Esophagus muscularis mucosa (tissue), 4 donors: Measurements from ENCODE around the gene MBOAT7. TPM values are rescaled to one million over a fixed set of nuclear protein-coding genes. Genes with fewer than 3 reads are reported as not detected.

ENCODE experiments used
- DNase-seq: peaks from one replicate; pipeline ENCODE4 v3.0.0-alpha.2; 2017; ENCODE audit errors: extremely low spot score
- H3K27ac ChIP-seq, 4 donors: fragments of 200-600 bp; sonication (generic); replicated peaks in 1 of 4; 1 replicate in 3 of 4; 2 replicates in 1 of 4; pipeline ENCODE4 v1.5.1; 2016 to 2019; ENCODE audit warnings: mild to moderate bottlenecking in 1 of 4
- H3K27me3 ChIP-seq, 4 donors: fragments of 200-600 bp; sonication (generic); one replicate each; pipeline versions ENCODE4 v1.5.1 to v1.6.0; 2016 to 2019
- H3K36me3 ChIP-seq, 4 donors: fragments of 200-600 bp; sonication (generic); one replicate each; pipeline ENCODE4 v1.5.1; 2016 to 2019
- H3K4me1 ChIP-seq, 4 donors: fragments of 200-600 bp; sonication (generic); one replicate each; pipeline ENCODE4 v1.5.1; 2016 to 2019
- H3K4me3 ChIP-seq, 4 donors: fragments of 200-600 bp; sonication (generic); 1 replicate in 2 of 4; 2 replicates in 2 of 4; pipeline ENCODE4 v1.5.1; 2016 to 2019; ENCODE audit warnings: mild to moderate bottlenecking in 4 of 4, moderate library complexity in 1 of 4
- H3K9me3 ChIP-seq, 4 donors: fragments of 200-600 bp; sonication (generic); 1 replicate in 3 of 4; 2 replicates in 1 of 4; pipeline ENCODE4 v1.5.1; 2016 to 2019
- EP300 ChIP-seq: sonication (generic); formaldehyde crosslinking; IDR thresholded peaks from one replicate; pipeline ENCODE4 v1.6.1; 2017; ENCODE audit warnings: antibody characterized with exemption
- POLR2A ChIP-seq: fragments of 450-650 bp; IDR thresholded peaks from one replicate; pipeline ENCODE4 v1.6.1; 2017; ENCODE audit warnings: antibody characterized with exemption, moderate library complexity, mild to moderate bottlenecking, low read depth
- POLR2AphosphoS5 ChIP-seq, 2 donors: sonication (generic); formaldehyde crosslinking; IDR thresholded peaks; one replicate each; pipeline ENCODE4 v1.6.1; 2017; ENCODE audit warnings: antibody characterized with exemption in 2 of 2
- WGBS: methylation state at CpG from one replicate; pipeline ENCODE4 v1.1.5; 2018; 5-methylcytosine and 5-hydroxymethylcytosine counted together
- intact Hi-C: fragments of 100-400 bp; cut with DNase I; formaldehyde crosslinking; loops from one replicate; pipeline ENCODE4 v1.15.1; 2023
- total RNA-seq, 4 donors: library from RNA; depleted of rRNA; stranded (reverse); fragments of >200 nt; gene quantifications; one replicate each; pipeline versions ENCODE4 v1.1.0 to v1.2.1, GENCODE V29; 2016
- TF ChIP-seq, protein P1 (sequence below), 3 experiments: fragments of 200-600 bp in 2 of 3; fragments of 450-650 bp in 1 of 3; sonication (generic) in 2 of 3; IDR thresholded peaks; one replicate each; pipeline ENCODE4 v1.5.1; 2017 to 2019; ENCODE audit warnings: antibody characterized with exemption in 3 of 3, mild to moderate bottlenecking in 2 of 3, moderate library complexity in 1 of 3

MBOAT7 gene
- total RNA-seq, 4 donors from 2014 or later = 40.3 to 83.2 (median 59.4) TPM

DNA sequence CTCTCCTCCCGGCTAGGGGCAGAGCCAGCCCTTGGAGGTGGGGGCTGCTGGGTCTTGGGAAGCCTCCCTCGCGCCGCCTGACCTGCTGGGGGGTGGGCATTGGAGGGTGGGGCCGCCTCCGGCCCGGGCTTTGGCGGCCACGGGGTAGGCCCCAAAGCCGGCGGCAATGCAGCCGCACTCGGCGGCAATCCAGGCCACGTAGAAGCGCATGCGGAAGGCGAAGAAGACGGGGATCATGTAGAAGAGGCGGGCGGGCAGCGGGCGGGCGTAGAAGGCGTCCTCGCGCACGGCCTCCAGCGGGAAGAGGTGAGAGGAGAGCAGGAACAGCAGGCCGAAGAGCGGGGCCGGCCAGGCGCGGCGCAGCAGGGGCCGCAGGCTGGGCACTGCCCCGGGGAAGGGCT, 8.7 kb downstream of the MBOAT7 start:
- no peaks in the 10 kb centered on the region for H3K4me1 ChIP-seq
- intact Hi-C loops = no loop called here
- no peak overlapping the region for H3K27ac ChIP-seq
- WGBS = 94% methylated on average over 37 of the region's 37 CpGs
- peaks cover 0 to 42% (median 30%) of the 10 kb centered on the region in 4 donors for H3K36me3 ChIP-seq
- H3K4me3 ChIP-seq = no peak overlapping the region
- TF ChIP-seq POLR2A (no peak), EP300 (no peak), POLR2AphosphoS5 (IDR thresholded peaks at IDR 0.05) (no peak)
- DNase-seq = no peak
- H3K27me3 ChIP-seq = no peaks in the 10 kb centered on the region
- H3K9me3 ChIP-seq = no peaks in the 10 kb centered on the region

DNA sequence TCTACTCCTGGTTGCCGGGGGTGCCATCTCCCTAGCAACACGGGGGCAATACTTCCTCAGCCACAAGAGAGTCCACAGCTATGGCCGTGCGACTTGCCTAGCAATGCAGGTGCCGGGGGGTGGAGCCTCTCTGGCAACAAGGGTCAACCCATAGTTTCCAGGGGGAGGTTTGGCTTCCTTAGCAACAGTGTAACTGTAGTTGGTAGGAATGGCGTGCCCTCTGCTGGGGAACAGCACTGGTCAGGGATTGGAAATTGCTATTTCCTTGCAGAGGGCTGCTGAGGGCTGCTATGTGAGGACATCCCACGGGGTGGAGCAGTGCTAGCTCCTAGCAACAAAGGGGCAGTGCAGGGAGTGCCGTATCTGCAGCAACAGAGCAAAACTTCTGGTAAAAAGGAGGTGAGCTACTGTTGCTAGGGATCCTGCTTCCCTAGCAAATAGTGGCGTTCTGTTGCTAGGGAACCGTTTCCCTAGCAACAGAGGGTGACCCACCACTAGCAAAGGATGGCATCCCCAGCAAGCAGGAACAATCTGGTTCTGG, 9.4 kb downstream of the MBOAT7 start:
- no peak for DNase-seq
- Histone ChIP-seq H3K36me3 (peaks cover 0 to 41% (median 30%) of the 10 kb centered on the region in 4 donors), H3K4me1 (no peaks in the 10 kb centered on the region), H3K27me3 (no peaks in the 10 kb centered on the region), H3K9me3 (no peaks in the 10 kb centered on the region), H3K4me3 (no peak overlapping the region), H3K27ac (no peak overlapping the region)
- 41% methylated on average over 2 of the region's 10 CpGs for WGBS
- TF ChIP-seq EP300 = no peak
- TF ChIP-seq, protein P1, sequence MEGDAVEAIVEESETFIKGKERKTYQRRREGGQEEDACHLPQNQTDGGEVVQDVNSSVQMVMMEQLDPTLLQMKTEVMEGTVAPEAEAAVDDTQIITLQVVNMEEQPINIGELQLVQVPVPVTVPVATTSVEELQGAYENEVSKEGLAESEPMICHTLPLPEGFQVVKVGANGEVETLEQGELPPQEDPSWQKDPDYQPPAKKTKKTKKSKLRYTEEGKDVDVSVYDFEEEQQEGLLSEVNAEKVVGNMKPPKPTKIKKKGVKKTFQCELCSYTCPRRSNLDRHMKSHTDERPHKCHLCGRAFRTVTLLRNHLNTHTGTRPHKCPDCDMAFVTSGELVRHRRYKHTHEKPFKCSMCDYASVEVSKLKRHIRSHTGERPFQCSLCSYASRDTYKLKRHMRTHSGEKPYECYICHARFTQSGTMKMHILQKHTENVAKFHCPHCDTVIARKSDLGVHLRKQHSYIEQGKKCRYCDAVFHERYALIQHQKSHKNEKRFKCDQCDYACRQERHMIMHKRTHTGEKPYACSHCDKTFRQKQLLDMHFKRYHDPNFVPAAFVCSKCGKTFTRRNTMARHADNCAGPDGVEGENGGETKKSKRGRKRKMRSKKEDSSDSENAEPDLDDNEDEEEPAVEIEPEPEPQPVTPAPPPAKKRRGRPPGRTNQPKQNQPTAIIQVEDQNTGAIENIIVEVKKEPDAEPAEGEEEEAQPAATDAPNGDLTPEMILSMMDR (IDR thresholded peaks at IDR 0.05) = no peak
- no peak for TF ChIP-seq POLR2AphosphoS5 (IDR thresholded peaks at IDR 0.05)
- no peak for TF ChIP-seq POLR2A
- intact Hi-C loops = no loop called here

DNA sequence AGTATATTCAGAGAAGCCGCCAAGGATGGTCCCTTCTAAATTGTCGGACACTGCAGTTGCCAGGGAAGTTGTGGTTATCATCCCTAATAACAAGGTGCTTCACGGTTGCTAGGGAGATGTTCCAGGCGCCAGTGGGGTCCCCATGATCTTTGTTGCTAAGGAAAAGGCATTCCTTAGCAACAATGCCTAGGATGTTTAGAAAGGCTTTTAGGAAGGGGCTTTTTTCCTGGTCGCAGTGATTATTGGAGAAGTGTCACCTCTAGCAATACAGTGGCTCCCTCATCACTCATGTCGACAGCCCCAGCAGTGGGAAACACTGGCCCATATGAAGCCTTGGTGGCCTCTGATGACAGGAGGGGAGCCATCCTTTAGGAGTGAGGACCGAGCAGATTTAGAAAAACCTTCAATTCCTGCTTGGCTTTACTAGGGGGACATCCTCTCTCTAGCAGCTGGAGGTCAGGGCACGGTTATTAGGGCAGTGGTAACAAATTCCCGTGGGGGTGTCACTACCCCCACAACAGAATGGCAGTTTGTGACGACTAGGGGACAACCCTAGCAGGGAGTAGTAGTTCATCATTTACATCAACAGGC, 10.0 kb downstream of the MBOAT7 start:
- H3K27me3 ChIP-seq = peaks cover 0 to 2% (median 0%) of the 10 kb centered on the region in 4 donors
- no peak for TF ChIP-seq EP300
- TF ChIP-seq, protein P1 (IDR thresholded peaks at IDR 0.05) = no peak
- no peak for TF ChIP-seq POLR2A
- TF ChIP-seq POLR2AphosphoS5 (IDR thresholded peaks at IDR 0.05) = no peak
- intact Hi-C loops = no loop called here
- no peak overlapping the region for H3K4me3 ChIP-seq
- 76% methylated on average over 10 of the region's 10 CpGs for WGBS
- no peaks in the 10 kb centered on the region for H3K4me1 ChIP-seq
- peaks cover 0 to 41% (median 30%) of the 10 kb centered on the region in 4 donors for H3K36me3 ChIP-seq
- DNase-seq = no peak
- H3K27ac ChIP-seq = no peak overlapping the region
- H3K9me3 ChIP-seq = no peaks in the 10 kb centered on the region

DNA sequence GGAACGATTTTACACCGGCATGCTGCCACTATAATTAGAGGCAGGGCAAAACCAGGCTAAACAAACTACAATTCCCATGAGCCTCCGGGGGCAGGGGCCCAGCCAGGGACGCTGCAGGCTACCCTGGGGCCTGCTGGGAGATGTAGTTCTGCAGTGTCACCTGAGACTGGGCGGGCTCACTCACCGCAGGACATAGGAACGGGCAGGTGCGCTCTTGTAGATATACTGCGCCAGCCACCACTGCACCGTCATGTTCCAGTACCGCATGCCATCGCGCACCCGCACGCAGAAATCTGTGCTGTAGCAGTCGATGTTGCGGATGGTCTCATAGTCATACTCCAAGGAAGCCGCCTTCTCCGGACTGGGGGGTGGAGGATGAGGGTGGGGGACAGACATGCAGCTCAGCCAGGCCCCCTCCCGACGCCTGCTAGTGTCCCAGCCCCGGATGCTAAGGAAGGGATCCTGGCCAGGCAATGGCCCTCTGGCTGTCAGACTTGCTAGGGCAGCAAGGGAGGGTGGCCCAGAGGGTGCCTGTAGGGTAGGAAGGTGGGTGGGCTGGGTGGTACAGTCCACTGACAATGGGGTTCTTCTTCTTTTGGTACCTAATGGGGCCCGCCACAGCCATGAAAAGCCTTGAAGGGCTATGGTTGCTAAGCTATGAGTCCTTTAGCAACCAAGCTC, 10.7 kb downstream of the MBOAT7 start:
- H3K9me3 ChIP-seq = no peaks in the 10 kb centered on the region
- intact Hi-C loops = no loop called here
- no peaks in the 10 kb centered on the region for H3K4me1 ChIP-seq
- DNase-seq = no peak
- 89% methylated on average over 19 of the region's 23 CpGs for WGBS
- no peak overlapping the region for H3K4me3 ChIP-seq
- peaks cover 0 to 9% (median under 1%) of the 10 kb centered on the region in 4 donors for H3K27me3 ChIP-seq
- no peak for TF ChIP-seq POLR2A
- no peak for TF ChIP-seq EP300
- H3K36me3 ChIP-seq = peaks cover 0 to 41% (median 30%) of the 10 kb centered on the region in 4 donors
- H3K27ac ChIP-seq = no peak overlapping the region

DNA sequence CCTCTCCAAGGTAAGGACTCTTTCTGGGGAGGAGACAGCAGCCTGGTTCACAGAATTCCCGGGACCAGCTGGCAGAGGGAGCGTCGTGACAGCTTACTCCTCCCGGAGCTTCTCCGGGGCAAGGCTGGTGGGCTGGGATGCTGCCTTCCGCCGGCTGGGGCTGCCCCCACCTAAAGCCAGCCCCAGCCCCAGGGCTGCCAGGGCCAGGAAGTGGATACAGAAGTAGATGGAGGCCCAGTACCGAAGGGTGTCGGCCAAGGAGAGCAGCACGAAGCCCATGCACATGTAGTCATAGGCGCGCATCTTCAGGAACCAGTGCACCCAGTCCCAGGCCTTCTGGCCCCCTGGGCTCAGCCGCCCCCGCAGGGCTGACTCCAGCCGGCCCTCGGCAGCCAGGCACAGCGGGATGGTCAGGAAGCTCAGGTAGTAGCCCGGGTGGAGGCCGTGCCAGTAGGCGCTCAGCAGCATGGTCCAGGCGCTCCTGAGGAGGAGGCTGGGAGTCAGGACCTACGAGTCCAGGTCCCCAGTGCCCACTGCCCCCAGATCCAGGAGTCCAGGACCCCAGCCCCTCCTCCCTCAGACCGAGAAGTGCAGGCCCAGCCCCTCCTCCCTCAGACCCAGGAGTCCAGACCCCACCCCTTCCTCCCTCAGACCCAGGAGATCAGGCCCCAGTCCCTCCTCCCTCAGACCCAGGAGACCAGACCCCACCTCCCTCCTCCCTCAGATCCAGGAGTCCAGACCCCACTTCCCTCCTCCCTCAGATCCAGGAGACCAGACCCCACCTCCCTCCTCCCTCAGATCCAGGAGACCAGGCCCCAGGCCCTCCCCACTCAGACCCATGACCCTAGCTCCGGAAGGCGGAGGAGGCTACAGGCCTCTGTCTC, 15.2 kb downstream of the MBOAT7 start:
- no peak overlapping the region for H3K4me3 ChIP-seq
- no peaks in the 10 kb centered on the region for H3K9me3 ChIP-seq
- intact Hi-C loops = no loop called here
- H3K4me1 ChIP-seq = peaks cover 0 to 9% (median 2%) of the 10 kb centered on the region in 4 donors
- no peak for TF ChIP-seq POLR2A
- TF ChIP-seq EP300 = no peak
- TF ChIP-seq, protein P1 (IDR thresholded peaks at IDR 0.05) = no peak
- TF ChIP-seq POLR2AphosphoS5 (IDR thresholded peaks at IDR 0.05) = no peak
- peaks cover 0 to 32% (median 7%) of the 10 kb centered on the region in 4 donors for H3K27me3 ChIP-seq
- H3K36me3 ChIP-seq = peaks cover 0 to 18% (median 11%) of the 10 kb centered on the region in 4 donors
- DNase-seq = no peak
- no peak overlapping the region for H3K27ac ChIP-seq
- 59% methylated on average over 13 of the region's 25 CpGs for WGBS
